HepG2 (cell line): ENCODE results near the gene CLPTM1L. TPM values are rescaled to one million over a fixed set of nuclear protein-coding genes. Genes with fewer than 3 reads are reported as not detected.

ENCODE experiments used
- ATAC-seq: fragments of 200-7000 bp; cut with Tn5 transposase; 3 replicates; pipeline ENCODE4 v1.9.1; 2020; ENCODE audit warnings: mild to moderate bottlenecking, moderate library complexity
- BruUV-seq: library from RNA; stranded (reverse); fragments of 400-500 nt; replicated peaks from 2 replicates; lab custom pipeline; 2021; lab: Mats Ljungman, UMichigan
- CTCF ChIA-PET: fragments of 300-600 bp; formaldehyde crosslinking; extraction: SDS; loops from one replicate; lab custom pipeline; 2021; ENCODE audit warnings: low total read pairs, inconsistent platforms, low intra/inter-chr PET ratio; lab: Yijun Ruan, JAX
- POLR2A ChIA-PET: fragments of 350-600 bp; sonication (Branson Sonifier 250); formaldehyde crosslinking; loops from one replicate; lab custom pipeline; 2020; ENCODE audit warnings: antibody characterized with exemption, inconsistent platforms; lab: Yijun Ruan, JAX
- DNase-seq: peaks from one replicate; pipeline ENCODE4 v3.0.0-alpha.2; 2015; ENCODE audit warnings: low spot score
- FAIRE-seq: peaks from 3 replicates; lab custom pipeline; 2011; peaks lifted over from hg19 to GRCh38; lab: Jason Lieb, UNC
- H2AFZ ChIP-seq: one replicate; pipeline ENCODE4 v1.6.1; 2011; ENCODE audit warnings: low read length, inconsistent platforms
- H3K27ac ChIP-seq: fragments of 300-600 bp; 3 replicates; pipeline ENCODE4 v1.8.0; 2011; ENCODE audit warnings: mixed run types, mild to moderate bottlenecking, mixed read lengths, low read length, inconsistent platforms; ENCODE audit not compliant: insufficient read depth; ENCODE audit errors: extremely low read length
- H3K27me3 ChIP-seq, 2 experiments: fragments of 200-600 bp in 1 of 2; 2 replicates in 1 of 2; 3 replicates in 1 of 2; pipeline versions ENCODE4 v1.6.0 to v1.8.0; 2011; ENCODE audit warnings: low read length in 2 of 2, mild to moderate bottlenecking in 2 of 2, moderate library complexity in 2 of 2, inconsistent platforms in 1 of 2; ENCODE audit not compliant: insufficient read depth in 2 of 2, control insufficient read depth in 1 of 2
- H3K36me3 ChIP-seq, 2 experiments: fragments of 200-600 bp in 1 of 2; replicated peaks in 1 of 2; 2 replicates in 1 of 2; 3 replicates in 1 of 2; pipeline versions ENCODE4 v1.5.1 to v1.8.0; 2011; ENCODE audit warnings: low read length in 2 of 2, inconsistent platforms in 1 of 2; ENCODE audit not compliant: insufficient read depth in 2 of 2, control insufficient read depth in 1 of 2
- H3K4me1 ChIP-seq: 2 replicates; pipeline ENCODE4 v1.5.1; 2012; ENCODE audit warnings: low read length, inconsistent platforms; ENCODE audit not compliant: insufficient read depth
- H3K4me2 ChIP-seq: 2 replicates; pipeline ENCODE4 v1.6.0; 2011; ENCODE audit warnings: low read depth, low read length, inconsistent platforms
- H3K4me3 ChIP-seq, 3 experiments: fragments of 200-600 bp in 1 of 3; sonication (generic), shearing (Covaris generic) in 1 of 3; replicated peaks in 1 of 3; 2 replicates each; pipeline ENCODE4 v1.5.1; 2011 to 2016; ENCODE audit warnings: low read length in 3 of 3, inconsistent platforms in 2 of 3, low read depth in 2 of 3, mild to moderate bottlenecking in 2 of 3, control low read depth in 1 of 3, mixed read lengths in 1 of 3; ENCODE audit not compliant: insufficient read depth in 1 of 3
- H3K79me2 ChIP-seq: one replicate; pipeline ENCODE4 v1.6.1; 2011; ENCODE audit warnings: low read length, inconsistent platforms; ENCODE audit not compliant: insufficient read depth
- H3K9ac ChIP-seq: 2 replicates; pipeline ENCODE4 v1.6.0; 2011; ENCODE audit warnings: mild to moderate bottlenecking, low read depth, low read length, inconsistent platforms; ENCODE audit not compliant: insufficient read depth
- H3K9me3 ChIP-seq: 2 replicates; pipeline ENCODE4 v1.5.1; 2012; ENCODE audit warnings: mild to moderate bottlenecking, low read length
- H4K20me1 ChIP-seq: 2 replicates; pipeline ENCODE4 v1.6.0; 2011; ENCODE audit warnings: inconsistent platforms, mild to moderate bottlenecking, low read length, moderate library complexity; ENCODE audit not compliant: insufficient read depth
- AGO2 ChIP-seq: fragments of 200-400 bp; formaldehyde crosslinking; optimal IDR thresholded peaks from 2 replicates; pipeline ENCODE3; 2017; ENCODE audit warnings: mild to moderate bottlenecking, low read depth, low read length, moderate library complexity
- CEBPB ChIP-seq: IDR thresholded peaks from 2 replicates; pipeline ENCODE4 v1.6.1; 2011; ENCODE audit warnings: low read depth, low read length, improper control_type of control experiment, borderline replicate concordance
- EZH2 ChIP-seq: conservative IDR thresholded peaks from 2 replicates; pipeline ENCODE4 v1.6.1; 2012; ENCODE audit warnings: mild to moderate bottlenecking, low read depth, low read length, moderate library complexity
- FLYWCH1 ChIP-seq: sonication (generic); formaldehyde crosslinking; IDR thresholded peaks from 2 replicates; pipeline ENCODE4 v1.8.1; 2023; ENCODE audit warnings: mild to moderate bottlenecking, missing genetic modification reagents
- WGBS: methylation state at CpG from one replicate; pipeline ENCODE4 v1.1.6; 2017; ENCODE audit warnings: low lambda C conversion rate; 5-methylcytosine and 5-hydroxymethylcytosine counted together
- in situ Hi-C: cut with HindIII; loops from 2 replicates; pipeline ENCODE4 v1.10.0; 2017; ENCODE audit warnings: low pct_unique_long_range_greater_than_20kb; ENCODE audit not compliant: extremely low pct_ligation_motif_present
- intact Hi-C: fragments of 100-400 bp; cut with micrococcal nuclease; formaldehyde crosslinking; loops from one replicate; pipeline ENCODE4 v1.10.0; 2022; ENCODE audit not compliant: unreplicated experiment
- polyA plus RNA-seq, 8 experiments: library from polyadenylated mRNA; depleted of rRNA in 3 of 8; stranded (reverse) in 7 of 8; unstranded in 1 of 8; fragments of >200 nt; fragmentation: Illumina TruSeq in 4 of 8; extraction: Trizol in 4 of 8; gene quantifications; 2 replicates each; pipeline versions ENCODE4 v1.2.1 to v1.2.3, GENCODE V29; 2011 to 2016; ENCODE audit warnings: low read depth in 4 of 8, missing spikeins in 1 of 8, mixed read lengths in 1 of 8; ENCODE audit not compliant: insufficient read depth in 1 of 8
- total RNA-seq, 5 experiments: library from RNA; depleted of rRNA; stranded (reverse); fragments of >200 nt; fragmentation: Illumina TruSeq; extraction: Trizol; gene quantifications; 2 replicates each; pipeline ENCODE4 v1.2.3, GENCODE V29; 2016; ENCODE audit warnings: low read depth in 1 of 5
- TF ChIP-seq, protein P1 (sequence below): sonication (generic); formaldehyde crosslinking; IDR thresholded peaks from 2 replicates; pipeline ENCODE4 v1.5.0; 2020; ENCODE audit warnings: mild to moderate bottlenecking, missing genetic modification reagents
- TF ChIP-seq, protein P2 (sequence below): sonication (generic); formaldehyde crosslinking; IDR thresholded peaks from 2 replicates; pipeline ENCODE4 v1.8.0; 2022; ENCODE audit warnings: missing genetic modification reagents, mild to moderate bottlenecking, borderline replicate concordance
- TF ChIP-seq, protein P3 (sequence below): sonication (generic); formaldehyde crosslinking; IDR thresholded peaks from 2 replicates; pipeline ENCODE4 v1.5.0; 2020; ENCODE audit warnings: missing genetic modification reagents
- TF ChIP-seq, protein P4 (sequence below): sonication (generic); formaldehyde crosslinking; IDR thresholded peaks from 2 replicates; pipeline ENCODE4 v1.5.0; 2020; ENCODE audit warnings: missing genetic modification reagents
- TF ChIP-seq, protein P5 (sequence below): sonication (generic); formaldehyde crosslinking; IDR thresholded peaks from 2 replicates; pipeline ENCODE4 v1.5.1; 2020; ENCODE audit warnings: missing genetic modification reagents, mild to moderate bottlenecking, borderline replicate concordance

The CLPTM1L gene
- total and polyA plus RNA-seq, 2 of the 13 experiments (the other 11 are each of a cell fraction or from before 2014, with no cell fraction given), result 80.3 to 124 TPM

DNA sequence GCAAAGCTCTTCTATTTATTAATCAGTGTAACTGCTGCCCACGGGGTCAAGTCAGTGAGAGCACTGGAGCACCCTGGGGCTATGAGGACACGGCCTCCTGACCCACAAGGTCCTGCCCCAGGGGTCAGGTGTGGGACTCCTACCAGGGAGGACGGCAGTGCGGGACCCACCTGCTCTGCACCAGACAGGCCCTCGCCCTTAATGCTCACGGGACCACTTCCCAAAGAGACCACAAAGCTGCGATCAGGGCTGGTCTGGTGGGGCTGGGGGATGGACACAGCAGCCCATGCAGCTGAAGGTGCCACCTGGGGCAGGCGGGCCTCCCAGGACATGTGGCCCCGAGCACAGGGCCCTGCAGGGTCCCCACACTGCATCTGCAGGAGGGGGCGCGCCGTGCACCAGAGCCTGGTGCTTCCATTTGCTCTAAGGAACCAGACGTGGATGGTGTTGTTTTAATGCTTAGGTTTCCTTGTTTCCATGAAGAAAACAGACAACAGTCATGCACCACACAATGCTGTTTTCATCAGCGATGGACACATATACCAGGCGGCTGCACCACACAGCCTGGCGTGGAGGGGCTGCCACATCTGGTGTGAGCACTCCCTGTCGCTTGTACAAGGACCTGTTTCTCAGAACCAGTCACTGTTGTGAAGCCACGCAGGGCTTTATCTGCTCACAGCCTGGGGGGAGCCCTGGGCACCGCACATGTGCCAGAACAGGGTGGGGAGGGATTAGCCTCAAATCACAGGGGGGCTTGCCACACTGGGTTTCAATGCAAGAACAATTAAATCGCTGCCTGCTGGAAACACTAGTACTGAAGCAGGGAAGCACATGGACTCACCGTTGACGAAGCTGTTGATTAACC lies 22.6 kb downstream of the CLPTM1L start:
- Histone ChIP-seq H4K20me1 (peaks cover 7% of the 10 kb centered on the region), H3K79me2 (no peaks in the 10 kb centered on the region), H3K9me3 (no peaks in the 10 kb centered on the region), H3K4me2 (no peak overlapping the region), H3K4me3 (no peak overlapping the region), H3K27me3 (no peaks in the 10 kb centered on the region), H2AFZ (no peak overlapping the region), H3K4me1 (peaks cover 16% of the 10 kb centered on the region), H3K9ac (no peak overlapping the region), H3K36me3 (peaks cover 34 to 60% of the 10 kb centered on the region in 2 experiments; a peak in 4 of 5 replicates)
- POLR2A ChIA-PET, result no interaction called here
- 98% methylated on average over 13 of the region's 22 CpGs for WGBS
- in situ Hi-C loops, result no loop called here
- intact Hi-C loops, result no loop called here
- no TSS peak for BruUV-seq
- no peak for FAIRE-seq
- CTCF ChIA-PET, result no interaction called here
- ATAC-seq, result no peak
- no peak for DNase-seq
- TF ChIP-seq EZH2 (no peak), AGO2 (peak; percentile 31)
- TF ChIP-seq, all 625 proteins: peak for 1
- no peak overlapping the region for H3K27ac ChIP-seq

DNA sequence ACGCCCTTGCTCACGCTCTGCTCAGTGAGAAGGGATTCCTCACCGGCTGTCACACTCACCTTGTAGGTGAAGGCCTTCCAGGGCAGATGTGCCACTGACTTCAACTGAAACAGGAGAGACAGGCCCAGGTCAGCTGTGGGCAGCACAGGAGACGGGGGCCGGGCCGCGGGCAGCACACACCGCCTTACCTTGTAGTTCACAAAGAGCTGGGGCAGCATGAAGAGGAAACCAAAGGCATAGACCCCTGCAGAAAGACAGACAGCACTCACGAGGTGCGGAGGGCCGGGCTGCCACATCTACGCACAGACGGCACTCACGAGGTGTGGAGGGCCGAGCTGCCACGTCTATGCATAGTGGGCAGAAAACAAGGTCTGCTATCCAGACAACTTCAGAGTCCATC lies 23.3 kb downstream of the CLPTM1L start:
- peaks cover 34 to 60% of the 10 kb centered on the region in 2 experiments; a peak in 4 of 5 replicates for H3K36me3 ChIP-seq
- WGBS, result 96% methylated on average over 16 of the region's 16 CpGs
- H3K4me2 ChIP-seq, result no peak overlapping the region
- POLR2A ChIA-PET, result no interaction called here
- BruUV-seq, result no TSS peak
- intact Hi-C loops, result no loop called here
- no peaks in the 10 kb centered on the region for H3K79me2 ChIP-seq
- FAIRE-seq, result no peak
- no peak overlapping the region for H3K27ac ChIP-seq
- ATAC-seq, result no peak
- no peak overlapping the region for H2AFZ ChIP-seq
- CTCF ChIA-PET, result no interaction called here
- in situ Hi-C loops, result no loop called here
- peaks cover 6% of the 10 kb centered on the region for H4K20me1 ChIP-seq
- H3K9me3 ChIP-seq, result no peaks in the 10 kb centered on the region
- H3K4me3 ChIP-seq, result no peak overlapping the region
- no peak overlapping the region for H3K9ac ChIP-seq
- no peak for DNase-seq
- H3K4me1 ChIP-seq, result peaks cover 11% of the 10 kb centered on the region
- no peaks in the 10 kb centered on the region for H3K27me3 ChIP-seq
- TF ChIP-seq, protein P1, sequence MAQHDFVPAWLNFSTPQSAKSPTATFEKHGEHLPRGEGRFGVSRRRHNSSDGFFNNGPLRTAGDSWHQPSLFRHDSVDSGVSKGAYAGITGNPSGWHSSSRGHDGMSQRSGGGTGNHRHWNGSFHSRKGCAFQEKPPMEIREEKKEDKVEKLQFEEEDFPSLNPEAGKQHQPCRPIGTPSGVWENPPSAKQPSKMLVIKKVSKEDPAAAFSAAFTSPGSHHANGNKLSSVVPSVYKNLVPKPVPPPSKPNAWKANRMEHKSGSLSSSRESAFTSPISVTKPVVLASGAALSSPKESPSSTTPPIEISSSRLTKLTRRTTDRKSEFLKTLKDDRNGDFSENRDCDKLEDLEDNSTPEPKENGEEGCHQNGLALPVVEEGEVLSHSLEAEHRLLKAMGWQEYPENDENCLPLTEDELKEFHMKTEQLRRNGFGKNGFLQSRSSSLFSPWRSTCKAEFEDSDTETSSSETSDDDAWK, result no peak
- TF ChIP-seq, protein P2, sequence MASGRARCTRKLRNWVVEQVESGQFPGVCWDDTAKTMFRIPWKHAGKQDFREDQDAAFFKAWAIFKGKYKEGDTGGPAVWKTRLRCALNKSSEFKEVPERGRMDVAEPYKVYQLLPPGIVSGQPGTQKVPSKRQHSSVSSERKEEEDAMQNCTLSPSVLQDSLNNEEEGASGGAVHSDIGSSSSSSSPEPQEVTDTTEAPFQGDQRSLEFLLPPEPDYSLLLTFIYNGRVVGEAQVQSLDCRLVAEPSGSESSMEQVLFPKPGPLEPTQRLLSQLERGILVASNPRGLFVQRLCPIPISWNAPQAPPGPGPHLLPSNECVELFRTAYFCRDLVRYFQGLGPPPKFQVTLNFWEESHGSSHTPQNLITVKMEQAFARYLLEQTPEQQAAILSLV (CRISPR knock-in tag), result no peak
- TF ChIP-seq, protein P3, sequence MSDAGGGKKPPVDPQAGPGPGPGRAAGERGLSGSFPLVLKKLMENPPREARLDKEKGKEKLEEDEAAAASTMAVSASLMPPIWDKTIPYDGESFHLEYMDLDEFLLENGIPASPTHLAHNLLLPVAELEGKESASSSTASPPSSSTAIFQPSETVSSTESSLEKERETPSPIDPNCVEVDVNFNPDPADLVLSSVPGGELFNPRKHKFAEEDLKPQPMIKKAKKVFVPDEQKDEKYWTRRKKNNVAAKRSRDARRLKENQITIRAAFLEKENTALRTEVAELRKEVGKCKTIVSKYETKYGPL, result no peak
- TF ChIP-seq CEBPB, result no peak
- TF ChIP-seq, protein P4, sequence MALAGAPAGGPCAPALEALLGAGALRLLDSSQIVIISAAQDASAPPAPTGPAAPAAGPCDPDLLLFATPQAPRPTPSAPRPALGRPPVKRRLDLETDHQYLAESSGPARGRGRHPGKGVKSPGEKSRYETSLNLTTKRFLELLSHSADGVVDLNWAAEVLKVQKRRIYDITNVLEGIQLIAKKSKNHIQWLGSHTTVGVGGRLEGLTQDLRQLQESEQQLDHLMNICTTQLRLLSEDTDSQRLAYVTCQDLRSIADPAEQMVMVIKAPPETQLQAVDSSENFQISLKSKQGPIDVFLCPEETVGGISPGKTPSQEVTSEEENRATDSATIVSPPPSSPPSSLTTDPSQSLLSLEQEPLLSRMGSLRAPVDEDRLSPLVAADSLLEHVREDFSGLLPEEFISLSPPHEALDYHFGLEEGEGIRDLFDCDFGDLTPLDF (CRISPR knock-in tag), result no peak
- no peak for TF ChIP-seq FLYWCH1 (CRISPR knock-in tag)
- TF ChIP-seq, protein P5, sequence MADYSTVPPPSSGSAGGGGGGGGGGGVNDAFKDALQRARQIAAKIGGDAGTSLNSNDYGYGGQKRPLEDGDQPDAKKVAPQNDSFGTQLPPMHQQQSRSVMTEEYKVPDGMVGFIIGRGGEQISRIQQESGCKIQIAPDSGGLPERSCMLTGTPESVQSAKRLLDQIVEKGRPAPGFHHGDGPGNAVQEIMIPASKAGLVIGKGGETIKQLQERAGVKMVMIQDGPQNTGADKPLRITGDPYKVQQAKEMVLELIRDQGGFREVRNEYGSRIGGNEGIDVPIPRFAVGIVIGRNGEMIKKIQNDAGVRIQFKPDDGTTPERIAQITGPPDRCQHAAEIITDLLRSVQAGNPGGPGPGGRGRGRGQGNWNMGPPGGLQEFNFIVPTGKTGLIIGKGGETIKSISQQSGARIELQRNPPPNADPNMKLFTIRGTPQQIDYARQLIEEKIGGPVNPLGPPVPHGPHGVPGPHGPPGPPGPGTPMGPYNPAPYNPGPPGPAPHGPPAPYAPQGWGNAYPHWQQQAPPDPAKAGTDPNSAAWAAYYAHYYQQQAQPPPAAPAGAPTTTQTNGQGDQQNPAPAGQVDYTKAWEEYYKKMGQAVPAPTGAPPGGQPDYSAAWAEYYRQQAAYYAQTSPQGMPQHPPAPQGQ, result no peak
